ENCODE results near the gene DLX6. TPM values are rescaled to one million over a fixed set of nuclear protein-coding genes. Genes with fewer than 3 reads are reported as not detected.
A peak's percentile ranks its signal among the peaks of the same experiment; 100 is the strongest.

Gene DLX6
- total RNA-seq, 1 donor from 2014 or later, result not detected

GRCh38 chr7:97004247-97005182 lies 838 bp upstream of the DLX6 start:
- Histone ChIP-seq H3K36me3 (no peaks in the 10 kb centered on the region), H3K9me3 (no peaks in the 10 kb centered on the region), H3K27ac (no peak overlapping the region), H3K4me3 (no peak overlapping the region), H3K4me1 (peaks cover 12% of the 10 kb centered on the region), H3K27me3 (peaks cover 99% of the 10 kb centered on the region)
- intact Hi-C loops (cut with DNase I), result no loop called here
- DNase-seq, result no peak
- no peak for TF ChIP-seq CTCF (IDR thresholded peaks at IDR 0.05)
- ATAC-seq, result no peak

GRCh38 chr7:97006055-97006815 lies 882 bp downstream of the DLX6 start:
- no peak for TF ChIP-seq CTCF (IDR thresholded peaks at IDR 0.05)
- ATAC-seq (peak; percentile 67), DNase-seq (no peak)
- Histone ChIP-seq H3K4me1 (peaks cover 12% of the 10 kb centered on the region), H3K27me3 (peaks cover 99% of the 10 kb centered on the region), H3K4me3 (peak overlapping the region; percentile 8), H3K9me3 (no peaks in the 10 kb centered on the region), H3K36me3 (no peaks in the 10 kb centered on the region), H3K27ac (no peak overlapping the region)
- intact Hi-C loops (cut with DNase I), result no loop called here

- Histone ChIP-seq H3K9me3 (no peaks in the 10 kb centered on the region), H3K4me3 (no peak overlapping the region), H3K36me3 (no peaks in the 10 kb centered on the region), H3K27ac (no peak overlapping the region), H3K4me1 (peaks cover 12% of the 10 kb centered on the region), H3K27me3 (peaks cover 99% of the 10 kb centered on the region)
- no peak for DNase-seq
- intact Hi-C loops (cut with DNase I), result no loop called here
- no peak for ATAC-seq
- no peak for TF ChIP-seq CTCF (IDR thresholded peaks at IDR 0.05)
Observed at GRCh38 chr7:97006816-97007582, 1.6 kb downstream of the DLX6 start.

GRCh38 chr7:97007583-97007861 lies 2.2 kb downstream of the DLX6 start:
- ATAC-seq, result no peak
- peaks cover 99% of the 10 kb centered on the region for H3K27me3 ChIP-seq
- intact Hi-C loops (cut with DNase I), result no loop called here
- H3K4me3 ChIP-seq, result no peak overlapping the region
- no peak for TF ChIP-seq CTCF (IDR thresholded peaks at IDR 0.05)
- no peaks in the 10 kb centered on the region for H3K36me3 ChIP-seq
- no peak overlapping the region for H3K27ac ChIP-seq
- DNase-seq, result no peak
- no peaks in the 10 kb centered on the region for H3K9me3 ChIP-seq
- peaks cover 12% of the 10 kb centered on the region for H3K4me1 ChIP-seq

GRCh38 chr7:97008275-97008917 lies 3.0 kb downstream of the DLX6 start:
- intact Hi-C loops (cut with DNase I), result no loop called here
- DNase-seq, result no peak
- Histone ChIP-seq H3K36me3 (no peaks in the 10 kb centered on the region), H3K9me3 (no peaks in the 10 kb centered on the region), H3K4me1 (peaks cover 12% of the 10 kb centered on the region), H3K27me3 (peaks cover 99% of the 10 kb centered on the region), H3K27ac (no peak overlapping the region), H3K4me3 (no peak overlapping the region)
- ATAC-seq, result no peak
- TF ChIP-seq CTCF (IDR thresholded peaks at IDR 0.05), result no peak

All from upper lobe of right lung (tissue), 1 donor.